Measurements from ENCODE around the gene SLC13A4.

SLC13A4 gene

DNA sequence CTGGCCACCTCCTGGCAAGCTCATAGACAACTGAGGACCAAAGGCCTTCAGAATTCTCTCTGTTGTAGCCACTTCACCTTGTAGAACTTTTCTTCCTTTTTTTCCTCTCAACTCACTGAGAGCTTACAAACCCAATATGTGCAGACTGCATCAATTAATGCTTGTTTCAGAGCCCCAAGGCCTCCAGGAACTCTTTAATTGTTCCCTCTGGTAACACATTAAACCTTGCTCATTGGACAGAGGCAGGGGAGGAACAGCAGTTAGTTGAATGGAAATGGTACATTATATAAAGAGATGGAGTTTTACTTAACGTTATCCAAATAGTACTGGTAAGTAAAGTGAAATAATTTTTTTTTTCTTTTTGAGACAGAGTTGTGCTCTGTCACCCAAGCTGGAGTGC, 40.5 kb downstream of the SLC13A4 start:
- Histone ChIP-seq H3K79me2 (ENCODE audit: insufficient read depth, low read depth) (no peaks in the 10 kb centered on the region), H4K20me1 (ENCODE audit: insufficient read depth) (no peaks in the 10 kb centered on the region), H3K4me1 (ENCODE audit: low read depth, poor library complexity, severe bottlenecking) (peaks cover 3% of the 10 kb centered on the region), H3K27ac (no peak overlapping the region), H3K4me2 (no peak overlapping the region), H3K36me3 (ENCODE audit: insufficient read depth) (no peaks in the 10 kb centered on the region), H3K27me3 (ENCODE audit: insufficient read depth, low read depth) (no peaks in the 10 kb centered on the region), H3K9ac (no peak overlapping the region), H2AFZ (ENCODE audit: low read depth) (no peak overlapping the region), H3K4me3 (IDR thresholded peaks at IDR 0.05; ENCODE audit: insufficient read depth, low read depth, low read length) (no peak overlapping the region)
- TF ChIP-seq, protein P1, sequence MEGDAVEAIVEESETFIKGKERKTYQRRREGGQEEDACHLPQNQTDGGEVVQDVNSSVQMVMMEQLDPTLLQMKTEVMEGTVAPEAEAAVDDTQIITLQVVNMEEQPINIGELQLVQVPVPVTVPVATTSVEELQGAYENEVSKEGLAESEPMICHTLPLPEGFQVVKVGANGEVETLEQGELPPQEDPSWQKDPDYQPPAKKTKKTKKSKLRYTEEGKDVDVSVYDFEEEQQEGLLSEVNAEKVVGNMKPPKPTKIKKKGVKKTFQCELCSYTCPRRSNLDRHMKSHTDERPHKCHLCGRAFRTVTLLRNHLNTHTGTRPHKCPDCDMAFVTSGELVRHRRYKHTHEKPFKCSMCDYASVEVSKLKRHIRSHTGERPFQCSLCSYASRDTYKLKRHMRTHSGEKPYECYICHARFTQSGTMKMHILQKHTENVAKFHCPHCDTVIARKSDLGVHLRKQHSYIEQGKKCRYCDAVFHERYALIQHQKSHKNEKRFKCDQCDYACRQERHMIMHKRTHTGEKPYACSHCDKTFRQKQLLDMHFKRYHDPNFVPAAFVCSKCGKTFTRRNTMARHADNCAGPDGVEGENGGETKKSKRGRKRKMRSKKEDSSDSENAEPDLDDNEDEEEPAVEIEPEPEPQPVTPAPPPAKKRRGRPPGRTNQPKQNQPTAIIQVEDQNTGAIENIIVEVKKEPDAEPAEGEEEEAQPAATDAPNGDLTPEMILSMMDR (conservative IDR thresholded peaks at IDR 0.05; ENCODE audit: low read depth, low read length) = no peak

DNA sequence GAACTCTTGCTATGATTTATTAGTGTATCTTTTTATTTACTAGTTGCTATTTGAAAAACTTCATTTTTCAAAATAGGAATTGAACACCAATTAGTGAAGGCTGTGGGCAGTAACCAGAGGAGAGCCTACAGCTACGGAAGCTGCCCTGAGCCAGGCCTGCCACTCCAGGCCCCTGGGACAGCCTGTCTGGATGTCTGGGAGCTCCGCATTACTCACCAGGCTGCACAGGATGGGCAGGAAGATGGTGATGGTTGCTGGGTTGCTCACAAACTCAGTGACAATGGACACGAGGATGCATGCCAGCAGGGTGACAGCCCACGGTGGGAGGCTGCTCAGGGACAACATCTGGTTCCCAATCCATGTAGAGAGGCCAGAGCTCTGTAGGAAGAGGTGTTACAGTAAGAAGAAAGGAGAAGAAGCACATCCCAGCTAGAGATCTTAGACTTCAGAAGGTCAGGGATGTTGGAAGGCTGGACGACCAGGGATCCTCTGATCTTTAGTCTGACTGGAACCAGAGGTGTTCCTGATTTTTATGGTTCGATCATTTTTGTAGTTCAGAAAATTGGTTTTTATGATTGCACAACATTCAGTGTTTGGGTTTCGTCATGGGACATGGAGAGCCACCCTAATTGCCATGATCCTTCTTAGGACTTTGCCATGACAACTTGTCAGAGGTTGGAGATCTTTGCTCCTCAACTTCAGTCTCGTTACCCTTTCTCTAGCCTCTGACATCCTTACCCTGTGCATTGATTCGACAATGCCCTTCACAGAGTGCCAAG, 42.5 kb downstream of the SLC13A4 start:
- TF ChIP-seq, protein P1 (conservative IDR thresholded peaks at IDR 0.05; ENCODE audit: low read depth, low read length) = no peak
- Histone ChIP-seq H4K20me1 (ENCODE audit: insufficient read depth) (no peaks in the 10 kb centered on the region), H3K36me3 (ENCODE audit: insufficient read depth) (no peaks in the 10 kb centered on the region), H3K79me2 (ENCODE audit: insufficient read depth, low read depth) (no peaks in the 10 kb centered on the region), H3K4me2 (no peak overlapping the region), H3K4me3 (IDR thresholded peaks at IDR 0.05; ENCODE audit: insufficient read depth, low read depth, low read length) (no peak overlapping the region), H3K27me3 (ENCODE audit: insufficient read depth, low read depth) (no peaks in the 10 kb centered on the region), H3K4me1 (ENCODE audit: low read depth, poor library complexity, severe bottlenecking) (peaks cover 22% of the 10 kb centered on the region), H3K9ac (no peak overlapping the region), H2AFZ (ENCODE audit: low read depth) (no peak overlapping the region), H3K27ac (no peak overlapping the region)

DNA sequence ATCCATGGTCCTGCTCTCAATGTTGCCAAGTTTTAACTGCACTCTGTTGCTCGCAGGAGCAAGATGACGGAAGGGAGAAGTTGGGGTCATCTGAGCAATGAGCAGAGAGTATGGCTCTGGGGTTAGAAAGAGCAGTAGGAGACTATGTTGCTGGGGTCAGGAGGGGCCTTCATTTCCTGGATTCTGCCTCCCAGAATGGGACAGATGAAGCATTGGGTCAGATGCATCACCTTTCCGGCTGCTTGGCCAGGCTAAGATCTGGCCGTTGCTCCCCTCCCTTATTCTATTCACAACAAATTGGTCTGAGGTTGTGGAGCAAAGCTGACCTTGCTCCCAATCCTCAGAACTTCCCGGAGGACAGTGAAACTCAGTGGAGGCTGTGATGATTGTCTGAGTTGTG, 43.3 kb downstream of the SLC13A4 start:
- Histone ChIP-seq H2AFZ (ENCODE audit: low read depth) (no peak overlapping the region), H3K27me3 (ENCODE audit: insufficient read depth, low read depth) (no peaks in the 10 kb centered on the region), H3K79me2 (ENCODE audit: insufficient read depth, low read depth) (no peaks in the 10 kb centered on the region), H3K27ac (no peak overlapping the region), H3K36me3 (ENCODE audit: insufficient read depth) (no peaks in the 10 kb centered on the region), H4K20me1 (ENCODE audit: insufficient read depth) (no peaks in the 10 kb centered on the region), H3K4me2 (no peak overlapping the region), H3K4me3 (IDR thresholded peaks at IDR 0.05; ENCODE audit: insufficient read depth, low read depth, low read length) (no peak overlapping the region), H3K9ac (no peak overlapping the region), H3K4me1 (ENCODE audit: low read depth, poor library complexity, severe bottlenecking) (peaks cover 30% of the 10 kb centered on the region)
- TF ChIP-seq, protein P1 (conservative IDR thresholded peaks at IDR 0.05; ENCODE audit: low read depth, low read length) = no peak

DNA sequence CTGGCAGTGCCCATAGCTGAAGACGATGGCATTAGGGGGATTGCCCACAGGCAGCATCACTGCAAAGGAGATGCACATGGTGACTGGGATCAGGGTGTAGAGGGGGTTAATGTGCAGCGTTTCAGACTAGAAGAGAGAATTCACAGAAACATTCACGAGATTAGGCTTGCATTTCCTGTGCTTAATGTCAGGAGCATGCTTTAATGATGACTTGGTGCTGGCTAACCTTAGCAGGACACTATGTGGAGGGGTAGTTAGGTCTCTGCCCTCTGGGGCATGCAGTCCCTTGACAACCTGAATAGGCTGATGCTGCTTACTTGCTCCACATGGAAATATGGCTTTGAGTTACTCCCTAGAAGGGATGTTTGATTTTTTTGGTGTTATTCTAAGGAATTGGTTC, 43.9 kb downstream of the SLC13A4 start:
- H3K9ac ChIP-seq = no peak overlapping the region
- H3K4me2 ChIP-seq = no peak overlapping the region
- TF ChIP-seq, protein P1 (conservative IDR thresholded peaks at IDR 0.05; ENCODE audit: low read depth, low read length) = no peak

More for the DNA sequence above, 43.9 kb downstream of the SLC13A4 start:
- Histone ChIP-seq H3K4me3 (IDR thresholded peaks at IDR 0.05; ENCODE audit: insufficient read depth, low read depth, low read length) (no peak overlapping the region), H2AFZ (ENCODE audit: low read depth) (no peak overlapping the region), H3K27me3 (ENCODE audit: insufficient read depth, low read depth) (no peaks in the 10 kb centered on the region), H3K27ac (no peak overlapping the region), H3K79me2 (ENCODE audit: insufficient read depth, low read depth) (no peaks in the 10 kb centered on the region), H3K4me1 (ENCODE audit: low read depth, poor library complexity, severe bottlenecking) (peaks cover 36% of the 10 kb centered on the region), H3K36me3 (ENCODE audit: insufficient read depth) (no peaks in the 10 kb centered on the region), H4K20me1 (ENCODE audit: insufficient read depth) (no peaks in the 10 kb centered on the region)
